SU-DHL-6 (cell line): ENCODE measurements around the gene LONRF2.

Experiments used
- EZH2phosphoT487 ChIP-seq: fragments of 200-600 bp; sonication (generic), shearing (Covaris generic); conservative IDR thresholded peaks from 2 replicates; pipeline ENCODE4 v1.6.1; 2018; ENCODE audit warnings: mild to moderate bottlenecking, antibody characterized with exemption, low read length, moderate library complexity, mixed read lengths
- TF ChIP-seq, protein P1 (sequence below): fragments of 200-600 bp; sonication (generic); IDR thresholded peaks from one replicate; pipeline ENCODE4 v1.5.1; 2017; ENCODE audit warnings: antibody characterized with exemption, mild to moderate bottlenecking, low read length, moderate library complexity; ENCODE audit not compliant: insufficient read depth, poor library complexity, severe bottlenecking

DNA sequence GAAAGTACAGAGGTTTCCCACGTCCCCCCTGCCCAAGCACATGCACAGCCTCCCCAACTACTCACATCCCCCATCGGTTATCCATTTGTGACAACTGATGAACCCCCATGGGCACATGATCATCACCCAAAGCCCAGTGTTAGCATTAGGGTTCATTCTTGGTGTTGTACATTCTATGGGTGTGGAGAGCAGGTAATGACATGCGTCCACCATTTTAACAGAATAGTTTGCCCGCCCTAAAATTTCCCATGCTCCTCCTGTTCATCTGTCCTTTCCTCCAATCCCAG, 74.3 kb downstream of the LONRF2 start:
- TF ChIP-seq, protein P1, sequence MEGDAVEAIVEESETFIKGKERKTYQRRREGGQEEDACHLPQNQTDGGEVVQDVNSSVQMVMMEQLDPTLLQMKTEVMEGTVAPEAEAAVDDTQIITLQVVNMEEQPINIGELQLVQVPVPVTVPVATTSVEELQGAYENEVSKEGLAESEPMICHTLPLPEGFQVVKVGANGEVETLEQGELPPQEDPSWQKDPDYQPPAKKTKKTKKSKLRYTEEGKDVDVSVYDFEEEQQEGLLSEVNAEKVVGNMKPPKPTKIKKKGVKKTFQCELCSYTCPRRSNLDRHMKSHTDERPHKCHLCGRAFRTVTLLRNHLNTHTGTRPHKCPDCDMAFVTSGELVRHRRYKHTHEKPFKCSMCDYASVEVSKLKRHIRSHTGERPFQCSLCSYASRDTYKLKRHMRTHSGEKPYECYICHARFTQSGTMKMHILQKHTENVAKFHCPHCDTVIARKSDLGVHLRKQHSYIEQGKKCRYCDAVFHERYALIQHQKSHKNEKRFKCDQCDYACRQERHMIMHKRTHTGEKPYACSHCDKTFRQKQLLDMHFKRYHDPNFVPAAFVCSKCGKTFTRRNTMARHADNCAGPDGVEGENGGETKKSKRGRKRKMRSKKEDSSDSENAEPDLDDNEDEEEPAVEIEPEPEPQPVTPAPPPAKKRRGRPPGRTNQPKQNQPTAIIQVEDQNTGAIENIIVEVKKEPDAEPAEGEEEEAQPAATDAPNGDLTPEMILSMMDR: no peak
- no peak for TF ChIP-seq EZH2phosphoT487
